ENCODE measurements around the gene CFAP68. TPM values are rescaled to one million over a fixed set of nuclear protein-coding genes. Genes with fewer than 3 reads are reported as not detected.
A peak's percentile ranks its signal among the peaks of the same experiment; 100 is the strongest.

The CFAP68 gene
- total and polyA plus RNA-seq, 9 of the 15 experiments (the other 6 are each of a cell fraction or from before 2014, with no cell fraction given) = 22.8 to 72.3 (median 52.5) TPM

- TF ChIP-seq, protein P1, sequence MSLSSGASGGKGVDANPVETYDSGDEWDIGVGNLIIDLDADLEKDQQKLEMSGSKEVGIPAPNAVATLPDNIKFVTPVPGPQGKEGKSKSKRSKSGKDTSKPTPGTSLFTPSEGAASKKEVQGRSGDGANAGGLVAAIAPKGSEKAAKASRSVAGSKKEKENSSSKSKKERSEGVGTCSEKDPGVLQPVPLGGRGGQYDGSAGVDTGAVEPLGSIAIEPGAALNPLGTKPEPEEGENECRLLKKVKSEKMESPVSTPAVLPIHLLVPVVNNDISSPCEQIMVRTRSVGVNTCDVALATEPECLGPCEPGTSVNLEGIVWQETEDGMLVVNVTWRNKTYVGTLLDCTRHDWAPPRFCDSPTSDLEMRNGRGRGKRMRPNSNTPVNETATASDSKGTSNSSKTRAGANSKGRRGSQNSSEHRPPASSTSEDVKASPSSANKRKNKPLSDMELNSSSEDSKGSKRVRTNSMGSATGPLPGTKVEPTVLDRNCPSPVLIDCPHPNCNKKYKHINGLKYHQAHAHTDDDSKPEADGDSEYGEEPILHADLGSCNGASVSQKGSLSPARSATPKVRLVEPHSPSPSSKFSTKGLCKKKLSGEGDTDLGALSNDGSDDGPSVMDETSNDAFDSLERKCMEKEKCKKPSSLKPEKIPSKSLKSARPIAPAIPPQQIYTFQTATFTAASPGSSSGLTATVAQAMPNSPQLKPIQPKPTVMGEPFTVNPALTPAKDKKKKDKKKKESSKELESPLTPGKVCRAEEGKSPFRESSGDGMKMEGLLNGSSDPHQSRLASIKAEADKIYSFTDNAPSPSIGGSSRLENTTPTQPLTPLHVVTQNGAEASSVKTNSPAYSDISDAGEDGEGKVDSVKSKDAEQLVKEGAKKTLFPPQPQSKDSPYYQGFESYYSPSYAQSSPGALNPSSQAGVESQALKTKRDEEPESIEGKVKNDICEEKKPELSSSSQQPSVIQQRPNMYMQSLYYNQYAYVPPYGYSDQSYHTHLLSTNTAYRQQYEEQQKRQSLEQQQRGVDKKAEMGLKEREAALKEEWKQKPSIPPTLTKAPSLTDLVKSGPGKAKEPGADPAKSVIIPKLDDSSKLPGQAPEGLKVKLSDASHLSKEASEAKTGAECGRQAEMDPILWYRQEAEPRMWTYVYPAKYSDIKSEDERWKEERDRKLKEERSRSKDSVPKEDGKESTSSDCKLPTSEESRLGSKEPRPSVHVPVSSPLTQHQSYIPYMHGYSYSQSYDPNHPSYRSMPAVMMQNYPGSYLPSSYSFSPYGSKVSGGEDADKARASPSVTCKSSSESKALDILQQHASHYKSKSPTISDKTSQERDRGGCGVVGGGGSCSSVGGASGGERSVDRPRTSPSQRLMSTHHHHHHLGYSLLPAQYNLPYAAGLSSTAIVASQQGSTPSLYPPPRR (CRISPR knock-in tag; IDR thresholded peaks at IDR 0.05; ENCODE audit: borderline replicate concordance) = no peak; the same call in 1 of the 2 replicates
- TF ChIP-seq ARNT (IDR thresholded peaks at IDR 0.05) (peak in 1 of 2 experiments; percentile 81; a peak in 2 of 4 replicates), JUNB (CRISPR knock-in tag; conservative IDR thresholded peaks at IDR 0.05) (no peak), ZNF232 (CRISPR knock-in tag; IDR thresholded peaks at IDR 0.05) (no peak), ZNF398 (CRISPR knock-in tag; IDR thresholded peaks at IDR 0.05) (no peak), ZBTB17 (CRISPR knock-in tag; IDR thresholded peaks at IDR 0.05) (no peak), ZBTB1 (CRISPR knock-in tag; IDR thresholded peaks at IDR 0.05; ENCODE audit: borderline replicate concordance, low read depth) (no peak), NFE2L1 (tag; IDR thresholded peaks at IDR 0.05; ENCODE audit: borderline replicate concordance, low read depth) (no peak), HDAC8 (tag; IDR thresholded peaks at IDR 0.05) (no peak), FOXK1 (CRISPR knock-in tag; IDR thresholded peaks at IDR 0.05; ENCODE audit: borderline replicate concordance) (no peak), NR2C2 (CRISPR knock-in tag; IDR thresholded peaks at IDR 0.05) (peak; percentile 79), NR2C2 (tag; IDR thresholded peaks at IDR 0.05) (peak; percentile 91), EP400 (IDR thresholded peaks at IDR 0.05) (peak; percentile 98), ZNF140 (CRISPR knock-in tag; IDR thresholded peaks at IDR 0.05) (no peak), SRSF3 (IDR thresholded peaks at IDR 0.05; ENCODE audit: insufficient read depth, low read length) (no peak), ZNF583 (CRISPR knock-in tag; IDR thresholded peaks at IDR 0.05) (no peak), NCOA6 (IDR thresholded peaks at IDR 0.05) (no peak), IRF1 (CRISPR knock-in tag; IDR thresholded peaks at IDR 0.05; ENCODE audit: borderline replicate concordance) (no peak)
- TF ChIP-seq, protein P2, sequence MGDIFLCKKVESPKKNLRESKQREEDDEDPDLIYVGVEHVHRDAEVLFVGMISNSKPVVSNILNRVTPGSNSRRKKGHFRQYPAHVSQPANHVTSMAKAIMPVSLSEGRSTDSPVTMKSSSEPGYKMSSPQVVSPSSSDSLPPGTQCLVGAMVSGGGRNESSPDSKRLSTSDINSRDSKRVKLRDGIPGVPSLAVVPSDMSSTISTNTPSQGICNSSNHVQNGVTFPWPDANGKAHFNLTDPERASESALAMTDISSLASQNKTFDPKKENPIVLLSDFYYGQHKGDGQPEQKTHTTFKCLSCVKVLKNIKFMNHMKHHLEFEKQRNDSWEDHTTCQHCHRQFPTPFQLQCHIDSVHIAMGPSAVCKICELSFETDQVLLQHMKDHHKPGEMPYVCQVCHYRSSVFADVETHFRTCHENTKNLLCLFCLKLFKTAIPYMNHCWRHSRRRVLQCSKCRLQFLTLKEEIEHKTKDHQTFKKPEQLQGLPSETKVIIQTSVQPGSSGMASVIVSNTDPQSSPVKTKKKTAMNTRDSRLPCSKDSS (IDR thresholded peaks at IDR 0.05; ENCODE audit: low read depth, partially characterized antibody) = no peak
Measured at GRCh38 chr11:111878849-111879636, at the start of gene CFAP68, which contains the start of gene FDXACB1 (continued).
